ENCODE data around the gene PLAAT3. TPM values are rescaled to one million over a fixed set of nuclear protein-coding genes. Genes with fewer than 3 reads are reported as not detected.
"Not testable (repeated sequence)": the region's sequence is repeated elsewhere in the genome, so short reads cannot be mapped to it uniquely, and the experiment has no call there.

The PLAAT3 gene
- total RNA-seq, 1 donor from 2014 or later: 70.3 TPM

DNA sequence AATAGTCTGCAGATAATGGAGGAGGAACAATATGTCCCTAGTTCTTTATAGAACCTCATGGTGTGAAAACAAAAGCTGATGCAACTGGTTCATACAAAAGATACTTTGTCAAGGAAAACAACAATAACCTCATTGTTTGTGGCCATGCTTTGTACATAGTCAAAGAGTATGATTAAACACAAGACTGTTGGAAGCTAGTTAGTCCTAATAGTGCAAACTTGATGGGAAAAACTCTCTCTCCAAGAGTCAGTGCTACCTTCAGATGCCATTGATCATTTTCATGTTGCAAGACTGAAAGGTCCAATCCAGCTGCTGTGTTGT lies 30.9 kb downstream of the PLAAT3 start:
- ATAC-seq: no peak

DNA sequence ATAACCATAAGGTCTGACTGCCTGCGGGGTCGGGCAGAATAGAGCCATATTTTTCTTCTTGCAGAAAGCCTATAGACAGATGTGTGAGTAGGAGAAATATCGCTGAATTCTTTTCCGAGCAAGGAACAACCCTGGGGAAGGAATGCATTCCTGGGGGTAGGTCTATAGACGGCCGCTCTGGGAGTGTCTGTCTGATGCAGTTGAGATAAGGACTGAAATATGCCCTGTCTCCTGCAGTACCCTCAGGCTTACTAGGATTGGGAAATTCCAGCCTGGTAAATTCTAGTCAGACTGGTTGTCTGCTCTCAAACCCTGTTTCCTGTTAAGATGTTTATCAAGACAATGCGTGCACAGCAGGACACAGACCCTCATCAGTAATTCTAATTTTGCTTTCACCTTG lies 33.0 kb downstream of the PLAAT3 start:
- H3K4me3 ChIP-seq; ATAC-seq; DNase-seq; H3K27ac ChIP-seq; intact Hi-C loops (cut with DNase I); H3K4me1 ChIP-seq; H3K27me3 ChIP-seq; H3K9me3 ChIP-seq: not testable (repeated sequence)
- peaks cover 25% of the 10 kb centered on the region for H3K36me3 ChIP-seq

More for the DNA sequence above, 30.9 kb downstream of the PLAAT3 start:
- no peaks in the 10 kb centered on the region for H3K27me3 ChIP-seq
- no peaks in the 10 kb centered on the region for H3K4me1 ChIP-seq
- intact Hi-C loops (cut with DNase I): no loop called here
- H3K9me3 ChIP-seq: no peaks in the 10 kb centered on the region
- no peak for DNase-seq
- no peak overlapping the region for H3K27ac ChIP-seq
- H3K36me3 ChIP-seq: peaks cover 34% of the 10 kb centered on the region
- TF ChIP-seq, protein P1, sequence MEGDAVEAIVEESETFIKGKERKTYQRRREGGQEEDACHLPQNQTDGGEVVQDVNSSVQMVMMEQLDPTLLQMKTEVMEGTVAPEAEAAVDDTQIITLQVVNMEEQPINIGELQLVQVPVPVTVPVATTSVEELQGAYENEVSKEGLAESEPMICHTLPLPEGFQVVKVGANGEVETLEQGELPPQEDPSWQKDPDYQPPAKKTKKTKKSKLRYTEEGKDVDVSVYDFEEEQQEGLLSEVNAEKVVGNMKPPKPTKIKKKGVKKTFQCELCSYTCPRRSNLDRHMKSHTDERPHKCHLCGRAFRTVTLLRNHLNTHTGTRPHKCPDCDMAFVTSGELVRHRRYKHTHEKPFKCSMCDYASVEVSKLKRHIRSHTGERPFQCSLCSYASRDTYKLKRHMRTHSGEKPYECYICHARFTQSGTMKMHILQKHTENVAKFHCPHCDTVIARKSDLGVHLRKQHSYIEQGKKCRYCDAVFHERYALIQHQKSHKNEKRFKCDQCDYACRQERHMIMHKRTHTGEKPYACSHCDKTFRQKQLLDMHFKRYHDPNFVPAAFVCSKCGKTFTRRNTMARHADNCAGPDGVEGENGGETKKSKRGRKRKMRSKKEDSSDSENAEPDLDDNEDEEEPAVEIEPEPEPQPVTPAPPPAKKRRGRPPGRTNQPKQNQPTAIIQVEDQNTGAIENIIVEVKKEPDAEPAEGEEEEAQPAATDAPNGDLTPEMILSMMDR (IDR thresholded peaks at IDR 0.05): no peak
- H3K4me3 ChIP-seq: no peak overlapping the region

DNA sequence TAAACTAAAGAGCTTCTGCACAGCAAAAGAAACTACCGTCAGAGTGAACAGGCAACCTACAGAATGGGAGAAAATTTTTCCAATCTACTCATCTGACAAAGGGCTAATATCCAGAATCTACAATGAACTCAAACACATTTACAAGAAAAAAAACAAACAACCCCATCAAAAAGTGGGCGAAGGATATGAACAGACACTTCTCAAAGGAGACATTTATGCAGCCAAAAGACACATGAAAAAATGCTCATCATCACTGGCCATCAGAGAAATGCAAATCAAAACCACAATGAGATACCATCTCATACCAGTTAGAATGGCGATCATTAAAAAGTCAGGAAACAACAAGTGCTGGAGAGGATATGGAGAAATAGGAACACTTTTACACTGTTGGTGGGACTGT lies 35.4 kb downstream of the PLAAT3 start:
- H3K9me3 ChIP-seq; DNase-seq; H3K4me3 ChIP-seq; ATAC-seq; intact Hi-C loops (cut with DNase I); H3K27me3 ChIP-seq; H3K27ac ChIP-seq: not testable (repeated sequence)
- H3K36me3 ChIP-seq: peaks cover 11% of the 10 kb centered on the region
- peaks cover 15% of the 10 kb centered on the region for H3K4me1 ChIP-seq

DNA sequence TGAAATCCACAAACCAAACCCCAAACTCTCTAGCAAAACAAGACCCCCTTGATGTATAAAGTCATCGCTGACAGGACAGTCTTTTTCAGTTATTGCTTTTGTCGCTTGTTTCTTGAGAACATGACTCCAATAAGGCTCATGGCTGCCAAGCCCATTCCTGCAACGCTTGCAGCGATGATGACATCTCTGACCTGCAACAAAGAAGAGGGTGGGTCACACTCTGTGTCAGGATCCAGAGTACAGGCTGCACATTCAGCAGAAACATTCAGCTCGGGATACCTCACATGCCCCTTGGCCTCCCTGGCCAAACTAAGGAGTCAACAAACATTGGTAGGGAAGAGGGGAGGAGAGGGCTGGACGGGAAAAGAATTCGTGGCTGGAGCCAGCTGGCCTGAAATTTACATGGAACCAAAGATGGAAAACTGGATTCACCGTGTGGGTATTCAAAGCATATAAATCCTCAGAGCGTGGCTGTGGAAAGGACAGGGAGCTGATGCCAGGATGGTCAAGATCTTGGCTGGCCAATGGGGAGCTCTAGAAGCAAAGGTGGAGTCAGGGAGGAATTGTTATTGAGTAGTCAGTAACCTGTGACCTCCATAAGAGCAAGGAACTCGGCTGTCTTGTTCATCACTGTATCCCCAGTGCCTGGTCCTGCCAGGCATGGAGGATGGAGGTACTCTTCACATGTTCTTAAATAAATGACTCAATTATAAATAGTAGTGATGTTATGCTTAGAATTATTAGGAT lies 39.2 kb downstream of the PLAAT3 start:
- peak; percentile 52 for ATAC-seq
- Histone ChIP-seq H3K4me3 (peak overlapping the region; percentile 36), H3K36me3 (no peaks in the 10 kb centered on the region), H3K9me3 (no peaks in the 10 kb centered on the region), H3K27me3 (no peaks in the 10 kb centered on the region), H3K4me1 (peaks cover 19% of the 10 kb centered on the region), H3K27ac (peak overlapping the region; percentile 79)
- no peak for DNase-seq
- intact Hi-C loops (cut with DNase I): no loop called here
- TF ChIP-seq, protein P1 (IDR thresholded peaks at IDR 0.05): no peak

- Histone ChIP-seq H3K4me1 (peaks cover 19% of the 10 kb centered on the region), H3K27me3 (no peaks in the 10 kb centered on the region), H3K9me3 (no peaks in the 10 kb centered on the region), H3K27ac (peak overlapping the region; percentile 79), H3K36me3 (no peaks in the 10 kb centered on the region), H3K4me3 (peak overlapping the region; percentile 36)
- intact Hi-C loops (cut with DNase I): no loop called here
- DNase-seq (no peak), ATAC-seq (peak; percentile 96)
- TF ChIP-seq, protein P1 (IDR thresholded peaks at IDR 0.05): peak; percentile 13
These were observed 40.1 kb downstream of the PLAAT3 start for GRCh38 chr11:63573881-63574855.

GRCh38 chr11:63572026-63572688 lies 42.1 kb downstream of the PLAAT3 start:
- ATAC-seq: no peak
- no peak for DNase-seq
- Histone ChIP-seq H3K4me3 (no peak overlapping the region), H3K36me3 (no peaks in the 10 kb centered on the region), H3K27ac (no peak overlapping the region), H3K27me3 (no peaks in the 10 kb centered on the region), H3K4me1 (peaks cover 29% of the 10 kb centered on the region), H3K9me3 (no peaks in the 10 kb centered on the region)
- TF ChIP-seq, protein P1 (IDR thresholded peaks at IDR 0.05): no peak
- intact Hi-C loops (cut with DNase I): no loop called here

Measured in upper lobe of right lung (tissue), 1 donor.